GM23338 (cell line): ENCODE measurements around the gene NDOR1. TPM values are rescaled to one million over a fixed set of nuclear protein-coding genes. Genes with fewer than 3 reads are reported as not detected.
A peak's percentile ranks its signal among the peaks of the same experiment; 100 is the strongest.

Experiments
- ATAC-seq: fragments of 200-7000 bp; cut with Tn5 transposase; 3 replicates; pipeline ENCODE4 v1.9.1; 2020
- DNase-seq: peaks from one replicate; pipeline ENCODE4 v3.0.0-alpha.2; 2015; ENCODE audit warnings: low spot score
- H2AFZ ChIP-seq: fragments of 200-600 bp; sonication (generic); 2 replicates; pipeline ENCODE4 v1.8.0; 2016; ENCODE audit warnings: antibody characterized with exemption, mild to moderate bottlenecking, moderate library complexity
- H3F3A ChIP-seq: fragments of 200-600 bp; sonication (generic); replicated peaks from 2 replicates; pipeline ENCODE4 v1.8.0; 2017; ENCODE audit warnings: antibody characterized with exemption, mixed run types, low read depth
- H3K27ac ChIP-seq: fragments of 200-600 bp; sonication (generic); 2 replicates; pipeline ENCODE4 v1.6.1; 2016; ENCODE audit warnings: low read depth
- H3K27me3 ChIP-seq: fragments of 200-600 bp; sonication (generic); 2 replicates; pipeline ENCODE4 v1.8.0; 2016; ENCODE audit warnings: mild to moderate bottlenecking, mixed run types, moderate library complexity; ENCODE audit not compliant: insufficient read depth
- H3K36me3 ChIP-seq: fragments of 200-600 bp; sonication (generic); 2 replicates; pipeline ENCODE4 v1.8.0; 2016; ENCODE audit warnings: mild to moderate bottlenecking; ENCODE audit not compliant: insufficient read depth
- H3K4me1 ChIP-seq: fragments of 200-600 bp; sonication (generic); 2 replicates; pipeline ENCODE4 v1.8.0; 2016; ENCODE audit warnings: mild to moderate bottlenecking, moderate library complexity; ENCODE audit not compliant: insufficient read depth
- H3K4me2 ChIP-seq: fragments of 200-600 bp; sonication (generic); 2 replicates; pipeline ENCODE4 v1.7.1; 2017; ENCODE audit warnings: mixed run types
- H3K4me3 ChIP-seq: fragments of 200-600 bp; sonication (generic); 2 replicates; pipeline ENCODE4 v1.6.1; 2016; ENCODE audit warnings: mixed run types
- H3K79me2 ChIP-seq: fragments of 200-600 bp; sonication (generic); replicated peaks from 2 replicates; pipeline ENCODE4 v1.8.0; 2017; ENCODE audit warnings: mild to moderate bottlenecking; ENCODE audit not compliant: insufficient read depth
- H3K9me2 ChIP-seq: fragments of 200-600 bp; sonication (generic); 2 replicates; pipeline ENCODE4 v1.8.0; 2017; ENCODE audit not compliant: insufficient read depth
- H4K20me1 ChIP-seq: fragments of 200-600 bp; sonication (generic); replicated peaks from 2 replicates; pipeline ENCODE4 v1.8.0; 2017; ENCODE audit warnings: mild to moderate bottlenecking; ENCODE audit not compliant: insufficient read depth
- H3K27ac Mint-ChIP-seq: 2 replicates; pipeline ENCODE4 v1.8.0; 2020; ENCODE audit warnings: inconsistent platforms, mild to moderate bottlenecking, moderate library complexity, mixed read lengths
- H3K27me3 Mint-ChIP-seq: 3 replicates; pipeline ENCODE4 v1.8.0; 2022; ENCODE audit warnings: low read depth, mild to moderate bottlenecking, moderate library complexity, mixed read lengths, inconsistent platforms; ENCODE audit not compliant: insufficient read depth, poor library complexity
- H3K36me3 Mint-ChIP-seq: 3 replicates; pipeline ENCODE4 v1.8.0; 2021; ENCODE audit warnings: low read depth, mild to moderate bottlenecking, inconsistent platforms, moderate library complexity, mixed read lengths
- H3K4me1 Mint-ChIP-seq: 3 replicates; pipeline ENCODE4 v1.8.0; 2020; ENCODE audit warnings: mild to moderate bottlenecking, inconsistent platforms, mixed read lengths
- H3K4me3 Mint-ChIP-seq: 3 replicates; pipeline ENCODE4 v1.8.0; 2021; ENCODE audit warnings: moderate library complexity, mild to moderate bottlenecking, inconsistent platforms, mixed read lengths
- H3K9me3 Mint-ChIP-seq: 3 replicates; pipeline ENCODE4 v1.8.0; 2020; ENCODE audit warnings: moderate library complexity, mild to moderate bottlenecking, inconsistent platforms, mixed read lengths
- CREB1 ChIP-seq: fragments of 250-450 bp; sonication (Bioruptor Pico); IDR thresholded peaks from 2 replicates; pipeline ENCODE4 v1.5.0; 2020; ENCODE audit warnings: low read depth, mild to moderate bottlenecking, moderate library complexity
- CTCF ChIP-seq, 2 experiments: fragments of 200-600 bp in 1 of 2; sonication (generic) in 1 of 2; conservative IDR thresholded peaks; 2 replicates each; pipeline versions ENCODE4 v1.5.1 to v1.6.1; 2016 to 2017; ENCODE audit warnings: antibody characterized with exemption in 2 of 2, low read depth in 2 of 2, mild to moderate bottlenecking in 2 of 2, moderate library complexity in 1 of 2
- EZH2 ChIP-seq: fragments of 200-600 bp; sonication (generic); IDR thresholded peaks from one replicate; pipeline ENCODE4 v1.8.0; 2017; ENCODE audit warnings: antibody characterized with exemption, mild to moderate bottlenecking, low read depth; ENCODE audit not compliant: unreplicated experiment
- JUNB ChIP-seq: IDR thresholded peaks from one replicate; pipeline ENCODE4 v1.6.1; 2016; ENCODE audit warnings: antibody characterized with exemption; ENCODE audit not compliant: unreplicated experiment
- REST ChIP-seq: IDR thresholded peaks from one replicate; pipeline ENCODE4 v1.6.1; 2018; ENCODE audit warnings: antibody characterized with exemption; ENCODE audit not compliant: unreplicated experiment
- STAT1 ChIP-seq: IDR thresholded peaks from one replicate; pipeline ENCODE4 v1.6.1; 2016; ENCODE audit warnings: antibody characterized with exemption; ENCODE audit not compliant: unreplicated experiment
- ZNF114 ChIP-seq: fragments of 250-450 bp; sonication (Bioruptor Pico); IDR thresholded peaks from 2 replicates; pipeline ENCODE4 v1.5.0; 2020; ENCODE audit warnings: mild to moderate bottlenecking, moderate library complexity
- ZNF331 ChIP-seq: fragments of 250-450 bp; sonication (Bioruptor Pico); IDR thresholded peaks from 2 replicates; pipeline ENCODE4 v1.5.0; 2020; ENCODE audit warnings: low read depth, mild to moderate bottlenecking, moderate library complexity
- polyA plus RNA-seq: library from polyadenylated mRNA; unstranded; fragments of >200 nt; fragmentation: Nextera tagmentation; extraction: Ambion mirVana; gene quantifications from 2 replicates; pipeline ENCODE4 v1.2.1, GENCODE V29; 2016
- total RNA-seq: library from RNA; depleted of rRNA; stranded (reverse); fragments of >200 nt; shearing (Covaris generic); gene quantifications from 2 replicates; pipeline ENCODE4 v1.2.3, GENCODE V29; 2014

The NDOR1 gene
- total and polyA plus RNA-seq, 2 experiments from 2014 or later = 19.4 to 38.1 TPM

- H3K27ac Mint-ChIP-seq = peak overlapping the region; percentile 95
- peak overlapping the region; percentile 90 for H3K4me3 Mint-ChIP-seq
- no peak for TF ChIP-seq REST
- no peak for TF ChIP-seq EZH2
- no peak for TF ChIP-seq CTCF (conservative IDR thresholded peaks at IDR 0.05; ENCODE audit: low read depth in 2 of 2)
- no peak for TF ChIP-seq CREB1 (CRISPR knock-in tag)
- TF ChIP-seq ZNF331 (CRISPR knock-in tag) = no peak
- TF ChIP-seq JUNB = no peak
- no peak for TF ChIP-seq STAT1
- TF ChIP-seq ZNF114 (CRISPR knock-in tag) = no peak
- peaks cover 13% of the 10 kb centered on the region for H3K27me3 Mint-ChIP-seq
- ATAC-seq (no peak), DNase-seq (no peak)
- Histone ChIP-seq H3K27ac (no peak overlapping the region), H3K4me3 (peak overlapping the region; percentile 94), H3K9me2 (no peaks in the 10 kb centered on the region), H3K4me1 (peaks cover 13% of the 10 kb centered on the region), H3K79me2 (peaks cover 26% of the 10 kb centered on the region), H2AFZ (no peak overlapping the region), H4K20me1 (peaks cover 5% of the 10 kb centered on the region; the same call in 1 of the 2 replicates), H3K27me3 (no peaks in the 10 kb centered on the region), H3F3A (0 out of 2 replicates have a peak, but pooled peaks cover 4% of the 10 kb centered on the region), H3K36me3 (no peaks in the 10 kb centered on the region), H3K4me2 (peak overlapping the region; percentile 93)
- peaks cover 5% of the 10 kb centered on the region for H3K36me3 Mint-ChIP-seq
- no peaks in the 10 kb centered on the region for H3K9me3 Mint-ChIP-seq
- peaks cover 9% of the 10 kb centered on the region for H3K4me1 Mint-ChIP-seq
These were observed 15.9 kb upstream of the NDOR1 start for GRCh38 chr9:137189297-137190295.
